Activated T-helper 1 cell treated with anti-CD3 and anti-CD28 coated beads, Interleukin-12 subunit alpha, Interleukin-12 subunit beta, Interleukin-2, Interleukin-4 antibody, amounts not matched to agents 30 ng/mL and 10 ng/mL and 1 ng/mL, durations not matched to agents 14 hours and 24 hours and 36 hours (primary cell): ENCODE data around the gene PITX3. TPM values are rescaled to one million over a fixed set of nuclear protein-coding genes. Genes with fewer than 3 reads are reported as not detected.
"Not testable (repeated sequence)": the region's sequence is repeated elsewhere in the genome, so short reads cannot be mapped to it uniquely, and the experiment has no call there.

ENCODE experiments used
- DNase-seq: peaks from one replicate; pipeline ENCODE4 v3.0.0; 2021; ENCODE audit warnings: low spot score
- H3K27ac Mint-ChIP-seq: one replicate; pipeline ENCODE4 v1.8.0; 2021; ENCODE audit warnings: mild to moderate bottlenecking, mixed read lengths
- H3K27me3 Mint-ChIP-seq: one replicate; pipeline ENCODE4 v1.8.0; 2022; ENCODE audit warnings: mild to moderate bottlenecking, moderate library complexity, mixed read lengths; ENCODE audit not compliant: insufficient read depth
- H3K36me3 Mint-ChIP-seq: one replicate; pipeline ENCODE4 v1.8.0; 2021; ENCODE audit warnings: low read depth, mixed read lengths
- H3K4me1 Mint-ChIP-seq: one replicate; pipeline ENCODE4 v1.8.0; 2021; ENCODE audit warnings: low read depth, mixed read lengths
- H3K4me3 Mint-ChIP-seq: one replicate; pipeline ENCODE4 v1.8.0; 2021; ENCODE audit warnings: mild to moderate bottlenecking, moderate library complexity, mixed read lengths
- H3K9me3 Mint-ChIP-seq: one replicate; pipeline ENCODE4 v1.8.0; 2021; ENCODE audit warnings: mixed read lengths
- intact Hi-C: fragments of 100-400 bp; cut with micrococcal nuclease; formaldehyde crosslinking; loops from one replicate; pipeline ENCODE4 v1.15.1; 2024
- total RNA-seq: library from RNA; stranded (reverse); gene quantifications from 2 replicates; pipeline ENCODE4 v1.2.3, GENCODE V29; 2022

The PITX3 gene
- total RNA-seq, 1 donor from 2014 or later, result 0.44 TPM

GRCh38 chr10:102233997-102234396 lies 7.3 kb downstream of the PITX3 start:
- DNase-seq, result no peak
- Mint-ChIP-seq H3K9me3 (no peaks in the 10 kb centered on the region), H3K27me3 (peaks cover 55% of the 10 kb centered on the region), H3K27ac (no peak overlapping the region), H3K4me1 (peaks cover 10% of the 10 kb centered on the region), H3K36me3 (no peaks in the 10 kb centered on the region), H3K4me3 (no peak overlapping the region)
- intact Hi-C loops, result no loop called here

GRCh38 chr10:102231357-102232318 lies 9.7 kb downstream of the PITX3 start:
- DNase-seq, result peak; percentile 65
- Mint-ChIP-seq H3K27ac (no peak overlapping the region), H3K36me3 (no peaks in the 10 kb centered on the region), H3K4me3 (peak overlapping the region; percentile 68), H3K27me3 (peaks cover 58% of the 10 kb centered on the region), H3K9me3 (no peaks in the 10 kb centered on the region), H3K4me1 (peaks cover 10% of the 10 kb centered on the region)
- intact Hi-C loops, result loop anchor here (1.0 kb wide), 5 partner anchors 10 to 248 kb away; partner anchors contain the start of genes GBF1 and PITX3

GRCh38 chr10:102230861-102231356 lies 10.4 kb downstream of the PITX3 start:
- no peak overlapping the region for H3K27ac Mint-ChIP-seq
- peaks cover 59% of the 10 kb centered on the region for H3K27me3 Mint-ChIP-seq
- H3K9me3 Mint-ChIP-seq, result no peaks in the 10 kb centered on the region
- intact Hi-C loops, result loop anchor here (1.0 kb wide), 6 partner anchors 10 to 248 kb away; partner anchors contain the start of genes GBF1 and PITX3
- peak; percentile 39 for DNase-seq
- H3K4me3 Mint-ChIP-seq, result peak overlapping the region; percentile 68
- peaks cover 17% of the 10 kb centered on the region for H3K4me1 Mint-ChIP-seq
- no peaks in the 10 kb centered on the region for H3K36me3 Mint-ChIP-seq

- no peaks in the 10 kb centered on the region for H3K36me3 Mint-ChIP-seq
- peaks cover 21% of the 10 kb centered on the region for H3K4me1 Mint-ChIP-seq
- DNase-seq, result no peak
- intact Hi-C loops, result loop anchor here (1.0 kb wide), 1 partner anchor 117 kb away; no protein-coding TSS in a partner anchor
- H3K27me3 Mint-ChIP-seq, result peaks cover 57% of the 10 kb centered on the region
- no peaks in the 10 kb centered on the region for H3K9me3 Mint-ChIP-seq
- H3K4me3 Mint-ChIP-seq, result peak overlapping the region; percentile 79
- H3K27ac Mint-ChIP-seq, result no peak overlapping the region
Observed at GRCh38 chr10:102230264-102230860, 10.9 kb downstream of the PITX3 start.

GRCh38 chr10:102229810-102230263 lies 11.5 kb downstream of the PITX3 start:
- Mint-ChIP-seq H3K4me1 (peaks cover 21% of the 10 kb centered on the region), H3K9me3 (no peaks in the 10 kb centered on the region), H3K27me3 (peaks cover 57% of the 10 kb centered on the region)

GRCh38 chr10:102227050-102227449 lies 14.3 kb downstream of the PITX3 start:
- Mint-ChIP-seq H3K36me3 (no peaks in the 10 kb centered on the region), H3K4me1 (peaks cover 21% of the 10 kb centered on the region), H3K27me3 (peaks cover 58% of the 10 kb centered on the region), H3K27ac (no peak overlapping the region), H3K4me3 (no peak overlapping the region), H3K9me3 (no peaks in the 10 kb centered on the region)
- intact Hi-C loops, result no loop called here
- DNase-seq, result no peak

More at GRCh38 chr10:102229810-102230263, 11.5 kb downstream of the PITX3 start:
- no peak overlapping the region for H3K27ac Mint-ChIP-seq
- peak overlapping the region; percentile 79 for H3K4me3 Mint-ChIP-seq
- H3K36me3 Mint-ChIP-seq, result no peaks in the 10 kb centered on the region
- intact Hi-C loops, result loop anchor here (1.0 kb wide), 5 partner anchors 61 to 354 kb away; partner anchors contain the start of gene ACTR1A
- DNase-seq, result peak; percentile 81

GRCh38 chr10:102226542-102226870 lies 14.8 kb downstream of the PITX3 start:
- intact Hi-C loops, result loop anchor here (1.0 kb wide), 3 partner anchors 15 to 173 kb away; partner anchors contain the start of gene PITX3
- H3K36me3 Mint-ChIP-seq, result no peaks in the 10 kb centered on the region
- H3K27me3 Mint-ChIP-seq, result peaks cover 55% of the 10 kb centered on the region
- peak overlapping the region; percentile 63 for H3K4me3 Mint-ChIP-seq
- DNase-seq, result no peak
- no peak overlapping the region for H3K27ac Mint-ChIP-seq
- no peaks in the 10 kb centered on the region for H3K9me3 Mint-ChIP-seq
- H3K4me1 Mint-ChIP-seq, result peaks cover 21% of the 10 kb centered on the region

GRCh38 chr10:102225646-102226541 lies 15.4 kb downstream of the PITX3 start, which contains the start of gene ELOVL3:
Gene ELOVL3, plus strand, starts transcription at chr10:102226299. Its CDS starts 250 bp downstream, at chr10:102226549.
- Mint-ChIP-seq H3K4me1 (peaks cover 21% of the 10 kb centered on the region), H3K27me3 (peaks cover 57% of the 10 kb centered on the region), H3K27ac (no peak within 1 kb of the TSS), H3K9me3 (no peaks in the 10 kb centered on the region), H3K4me3 (peak within 1 kb of the TSS; percentile 63), H3K36me3 (no peaks in the 10 kb centered on the region)
- DNase-seq, result peak; percentile 87
- intact Hi-C loops, result loop anchor here (1.0 kb wide), 3 partner anchors 15 to 173 kb away; partner anchors contain the start of gene PITX3

- H3K36me3 Mint-ChIP-seq, result no peaks in the 10 kb centered on the region
- no peak for DNase-seq
Observed at GRCh38 chr10:102222797-102223196, 18.5 kb downstream of the PITX3 start.

GRCh38 chr10:102220612-102221011 lies 20.7 kb downstream of the PITX3 start:
- Mint-ChIP-seq H3K9me3 (no peaks in the 10 kb centered on the region), H3K36me3 (no peaks in the 10 kb centered on the region), H3K4me3 (no peak overlapping the region), H3K4me1 (peaks cover 2% of the 10 kb centered on the region), H3K27me3 (peaks cover 28% of the 10 kb centered on the region), H3K27ac (no peak overlapping the region)
- DNase-seq, result no peak
- intact Hi-C loops, result no loop called here

More at GRCh38 chr10:102222797-102223196, 18.5 kb downstream of the PITX3 start:
- Mint-ChIP-seq H3K9me3 (no peaks in the 10 kb centered on the region), H3K27me3 (peaks cover 39% of the 10 kb centered on the region), H3K4me1 (peaks cover 11% of the 10 kb centered on the region), H3K27ac (no peak overlapping the region), H3K4me3 (no peak overlapping the region)
- intact Hi-C loops, result no loop called here

- no peaks in the 10 kb centered on the region for H3K4me1 Mint-ChIP-seq
- H3K27ac Mint-ChIP-seq, result no peak overlapping the region
- H3K9me3 Mint-ChIP-seq, result no peaks in the 10 kb centered on the region
- H3K36me3 Mint-ChIP-seq, result no peaks in the 10 kb centered on the region
- intact Hi-C loops, result no loop called here
- DNase-seq, result no peak
- H3K4me3 Mint-ChIP-seq, result no peak overlapping the region
- peaks cover 29% of the 10 kb centered on the region for H3K27me3 Mint-ChIP-seq
Observed at GRCh38 chr10:102219370-102219769, 21.9 kb downstream of the PITX3 start.

- H3K4me1 Mint-ChIP-seq, H3K36me3 Mint-ChIP-seq, H3K27me3 Mint-ChIP-seq, intact Hi-C loops, H3K27ac Mint-ChIP-seq, DNase-seq, H3K9me3 Mint-ChIP-seq, H3K4me3 Mint-ChIP-seq: not testable (repeated sequence)
Observed at GRCh38 chr10:102213599-102213998, 27.7 kb downstream of the PITX3 start.
